ENCODE data around the gene TEK. TPM values are rescaled to one million over a fixed set of nuclear protein-coding genes. Genes with fewer than 3 reads are reported as not detected.

TEK gene
- not detected for total RNA-seq

GRCh38 chr9:27108981-27109541 lies at the start of gene TEK:
TSS of gene TEK (plus strand) at chr9:27109225. CDS start at chr9:27109591, 366 bp downstream.
- CTCF ChIA-PET, result no interaction called here
- Mint-ChIP-seq H3K36me3 (ENCODE audit: low read depth) (no peaks in the 10 kb centered on the region), H3K4me1 (ENCODE audit: low read depth) (no peaks in the 10 kb centered on the region), H3K4me3 (no peak within 1 kb of the TSS), H3K9me3 (no peaks in the 10 kb centered on the region), H3K27me3 (ENCODE audit: low read depth) (peaks cover 5% of the 10 kb centered on the region), H3K27ac (no peak within 1 kb of the TSS)
- intact Hi-C loops (cut with micrococcal nuclease), result no loop called here
- no peak for DNase-seq

- no peaks in the 10 kb centered on the region for H3K4me1 Mint-ChIP-seq (ENCODE audit: low read depth)
- H3K4me3 Mint-ChIP-seq, result no peak overlapping the region
- DNase-seq, result no peak
- intact Hi-C loops (cut with micrococcal nuclease), result no loop called here
- no peak overlapping the region for H3K27ac Mint-ChIP-seq
- H3K9me3 Mint-ChIP-seq, result no peaks in the 10 kb centered on the region
- peaks cover 6% of the 10 kb centered on the region for H3K36me3 Mint-ChIP-seq (ENCODE audit: low read depth)
- CTCF ChIA-PET, result no interaction called here
- H3K27me3 Mint-ChIP-seq (ENCODE audit: low read depth), result no peaks in the 10 kb centered on the region
These were observed 49.6 kb upstream of the TEK start for GRCh38 chr9:27059412-27059811.

- Mint-ChIP-seq H3K27me3 (ENCODE audit: low read depth) (no peaks in the 10 kb centered on the region), H3K9me3 (no peaks in the 10 kb centered on the region), H3K4me3 (no peak overlapping the region), H3K27ac (no peak overlapping the region), H3K36me3 (ENCODE audit: low read depth) (peaks cover 6% of the 10 kb centered on the region), H3K4me1 (ENCODE audit: low read depth) (no peaks in the 10 kb centered on the region)
- CTCF ChIA-PET, result no interaction called here
- no peak for DNase-seq
- intact Hi-C loops (cut with micrococcal nuclease), result no loop called here
These were observed 49.1 kb upstream of the TEK start for GRCh38 chr9:27059907-27060306.

GRCh38 chr9:27065288-27065687 lies 43.7 kb upstream of the TEK start:
- Mint-ChIP-seq H3K36me3 (ENCODE audit: low read depth) (peaks cover 6% of the 10 kb centered on the region), H3K4me3 (no peak overlapping the region)
- CTCF ChIA-PET, result no interaction called here

GRCh38 chr9:27073841-27074728 lies 34.9 kb upstream of the TEK start:
- no peak overlapping the region for H3K4me3 Mint-ChIP-seq
- DNase-seq, result no peak

More at GRCh38 chr9:27065288-27065687, 43.7 kb upstream of the TEK start:
- intact Hi-C loops (cut with micrococcal nuclease), result no loop called here
- Mint-ChIP-seq H3K9me3 (no peaks in the 10 kb centered on the region), H3K27ac (no peak overlapping the region), H3K27me3 (ENCODE audit: low read depth) (no peaks in the 10 kb centered on the region), H3K4me1 (ENCODE audit: low read depth) (no peaks in the 10 kb centered on the region)
- DNase-seq, result no peak

GRCh38 chr9:27078685-27079084 lies 30.3 kb upstream of the TEK start:
- DNase-seq, result no peak
- H3K36me3 Mint-ChIP-seq (ENCODE audit: low read depth), result peaks cover 3% of the 10 kb centered on the region
- CTCF ChIA-PET, result no interaction called here
- no peaks in the 10 kb centered on the region for H3K4me1 Mint-ChIP-seq (ENCODE audit: low read depth)
- no peaks in the 10 kb centered on the region for H3K9me3 Mint-ChIP-seq
- H3K4me3 Mint-ChIP-seq, result no peak overlapping the region
- H3K27me3 Mint-ChIP-seq (ENCODE audit: low read depth), result no peaks in the 10 kb centered on the region
- intact Hi-C loops (cut with micrococcal nuclease), result no loop called here
- no peak overlapping the region for H3K27ac Mint-ChIP-seq

More at GRCh38 chr9:27073841-27074728, 34.9 kb upstream of the TEK start:
- Mint-ChIP-seq H3K4me1 (ENCODE audit: low read depth) (no peaks in the 10 kb centered on the region), H3K36me3 (ENCODE audit: low read depth) (peaks cover 9% of the 10 kb centered on the region), H3K27ac (no peak overlapping the region), H3K9me3 (no peaks in the 10 kb centered on the region), H3K27me3 (ENCODE audit: low read depth) (no peaks in the 10 kb centered on the region)
- intact Hi-C loops (cut with micrococcal nuclease), result no loop called here
- CTCF ChIA-PET, result interaction anchor here (0.6 kb wide), 1 partner anchor 1701 kb away, joined by 5 read pairs; no protein-coding TSS in a partner anchor

- CTCF ChIA-PET, result no interaction called here
- Mint-ChIP-seq H3K4me3 (no peak overlapping the region), H3K27ac (no peak overlapping the region), H3K36me3 (ENCODE audit: low read depth) (no peaks in the 10 kb centered on the region), H3K9me3 (no peaks in the 10 kb centered on the region), H3K4me1 (ENCODE audit: low read depth) (no peaks in the 10 kb centered on the region), H3K27me3 (ENCODE audit: low read depth) (no peaks in the 10 kb centered on the region)
- intact Hi-C loops (cut with micrococcal nuclease), result no loop called here
- no peak for DNase-seq
These were observed 23.6 kb upstream of the TEK start for GRCh38 chr9:27085456-27085855.

GRCh38 chr9:27086818-27087680 lies 22.0 kb upstream of the TEK start:
- DNase-seq, result no peak
- no peak overlapping the region for H3K4me3 Mint-ChIP-seq
- no peaks in the 10 kb centered on the region for H3K4me1 Mint-ChIP-seq (ENCODE audit: low read depth)
- H3K27ac Mint-ChIP-seq, result no peak overlapping the region
- H3K27me3 Mint-ChIP-seq (ENCODE audit: low read depth), result no peaks in the 10 kb centered on the region
- no peaks in the 10 kb centered on the region for H3K9me3 Mint-ChIP-seq
- CTCF ChIA-PET, result no interaction called here
- no peaks in the 10 kb centered on the region for H3K36me3 Mint-ChIP-seq (ENCODE audit: low read depth)
- intact Hi-C loops (cut with micrococcal nuclease), result no loop called here

- CTCF ChIA-PET, result no interaction called here
- Mint-ChIP-seq H3K36me3 (ENCODE audit: low read depth) (no peaks in the 10 kb centered on the region), H3K4me3 (no peak overlapping the region), H3K4me1 (ENCODE audit: low read depth) (no peaks in the 10 kb centered on the region), H3K27me3 (ENCODE audit: low read depth) (peaks cover 7% of the 10 kb centered on the region), H3K27ac (no peak overlapping the region), H3K9me3 (no peaks in the 10 kb centered on the region)
- intact Hi-C loops (cut with micrococcal nuclease), result no loop called here
- DNase-seq, result no peak
These were observed 20.0 kb upstream of the TEK start for GRCh38 chr9:27088981-27089380.

GRCh38 chr9:27089706-27090105 lies 19.3 kb upstream of the TEK start:
- peaks cover 9% of the 10 kb centered on the region for H3K27me3 Mint-ChIP-seq (ENCODE audit: low read depth)
- no peak overlapping the region for H3K4me3 Mint-ChIP-seq
- intact Hi-C loops (cut with micrococcal nuclease), result no loop called here
- H3K27ac Mint-ChIP-seq, result no peak overlapping the region
- H3K36me3 Mint-ChIP-seq (ENCODE audit: low read depth), result no peaks in the 10 kb centered on the region
- H3K4me1 Mint-ChIP-seq (ENCODE audit: low read depth), result no peaks in the 10 kb centered on the region
- DNase-seq, result no peak
- CTCF ChIA-PET, result no interaction called here
- H3K9me3 Mint-ChIP-seq, result no peaks in the 10 kb centered on the region

GRCh38 chr9:27090231-27090630 lies 18.8 kb upstream of the TEK start:
- Mint-ChIP-seq H3K9me3 (no peaks in the 10 kb centered on the region), H3K27me3 (ENCODE audit: low read depth) (peaks cover 11% of the 10 kb centered on the region), H3K4me3 (no peak overlapping the region), H3K27ac (no peak overlapping the region), H3K4me1 (ENCODE audit: low read depth) (no peaks in the 10 kb centered on the region), H3K36me3 (ENCODE audit: low read depth) (no peaks in the 10 kb centered on the region)
- no peak for DNase-seq
- CTCF ChIA-PET, result no interaction called here
- intact Hi-C loops (cut with micrococcal nuclease), result no loop called here

- H3K27ac Mint-ChIP-seq, result no peak overlapping the region
- CTCF ChIA-PET, result no interaction called here
- H3K4me3 Mint-ChIP-seq, result no peak overlapping the region
- H3K36me3 Mint-ChIP-seq (ENCODE audit: low read depth), result no peaks in the 10 kb centered on the region
- peaks cover 11% of the 10 kb centered on the region for H3K27me3 Mint-ChIP-seq (ENCODE audit: low read depth)
- intact Hi-C loops (cut with micrococcal nuclease), result no loop called here
- no peaks in the 10 kb centered on the region for H3K4me1 Mint-ChIP-seq (ENCODE audit: low read depth)
- DNase-seq, result no peak
- no peaks in the 10 kb centered on the region for H3K9me3 Mint-ChIP-seq
These were observed 18.3 kb upstream of the TEK start for GRCh38 chr9:27090711-27091110.
